NCI-H748 treated with DMSO at 0.1 percent for 48 hours (cell line): ENCODE results near the gene FILIP1L.
"Not testable (repeated sequence)": the region's sequence is repeated elsewhere in the genome, so short reads cannot be mapped to it uniquely, and the experiment has no call there.

Experiments used
- DNase-seq: peaks from one replicate; lab custom pipeline; 2025; lab: John Stamatoyannopoulos, UW

The FILIP1L gene

DNA sequence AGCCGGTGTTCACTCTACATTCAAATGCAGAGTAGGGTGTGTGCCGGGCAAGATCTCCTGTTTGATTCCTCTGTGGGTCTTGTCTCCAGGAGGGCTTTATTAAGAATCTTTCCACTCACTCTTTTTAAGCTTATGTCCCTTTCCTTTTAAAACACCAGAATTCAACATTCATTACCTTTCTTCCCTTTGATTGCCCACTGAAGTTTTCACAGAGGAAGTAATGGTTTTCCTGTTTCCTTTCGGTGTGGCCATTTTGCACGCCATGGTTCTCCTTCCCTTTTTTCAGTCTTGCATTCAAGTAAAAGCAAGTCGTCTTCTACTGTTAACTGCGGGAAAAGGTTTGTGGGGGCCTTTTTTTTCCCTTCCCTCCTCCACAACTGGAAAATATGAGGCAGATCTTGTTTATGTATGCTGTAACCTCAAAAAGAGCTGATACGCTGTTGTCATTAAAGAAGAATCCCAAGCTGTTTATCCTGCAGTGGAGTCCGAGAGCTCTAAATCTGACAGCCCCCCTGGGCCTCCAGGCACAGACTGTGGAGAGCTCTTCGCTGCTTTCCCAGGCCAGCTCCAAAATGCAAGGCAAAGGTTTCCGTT lies 40.5 kb downstream of the FILIP1L start:
- no peak for DNase-seq

DNA sequence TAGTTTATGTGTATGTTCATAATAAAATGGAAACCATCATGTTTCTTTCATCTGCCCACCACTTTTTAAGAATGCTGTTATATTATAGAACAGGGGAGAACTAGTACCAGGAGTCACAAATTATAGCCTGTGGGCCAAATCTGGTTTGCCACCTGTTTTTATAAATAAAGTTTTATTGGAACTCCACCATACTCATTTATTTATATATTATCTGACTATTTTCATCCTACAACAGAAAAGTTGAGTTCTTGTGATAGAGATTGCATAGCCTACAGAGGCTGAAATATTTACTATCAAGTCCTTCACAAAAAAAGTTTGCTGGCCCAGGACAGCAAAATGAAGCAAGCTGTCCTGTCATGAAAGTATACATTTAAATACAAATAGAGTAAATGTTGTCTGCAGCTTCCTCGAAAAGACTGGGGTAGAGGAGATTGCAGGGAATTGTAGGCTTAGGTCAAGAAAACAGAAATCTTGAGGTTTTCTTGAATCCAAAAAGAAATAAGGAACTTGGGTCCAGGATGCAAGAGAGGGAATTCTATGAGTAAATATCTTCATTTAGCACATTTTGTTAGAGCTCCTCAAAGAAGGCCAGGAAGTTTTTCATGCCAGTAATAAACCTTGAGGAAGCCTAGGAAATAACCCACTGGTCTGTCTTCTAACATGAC lies 41.1 kb downstream of the FILIP1L start:
- DNase-seq = no peak

DNA sequence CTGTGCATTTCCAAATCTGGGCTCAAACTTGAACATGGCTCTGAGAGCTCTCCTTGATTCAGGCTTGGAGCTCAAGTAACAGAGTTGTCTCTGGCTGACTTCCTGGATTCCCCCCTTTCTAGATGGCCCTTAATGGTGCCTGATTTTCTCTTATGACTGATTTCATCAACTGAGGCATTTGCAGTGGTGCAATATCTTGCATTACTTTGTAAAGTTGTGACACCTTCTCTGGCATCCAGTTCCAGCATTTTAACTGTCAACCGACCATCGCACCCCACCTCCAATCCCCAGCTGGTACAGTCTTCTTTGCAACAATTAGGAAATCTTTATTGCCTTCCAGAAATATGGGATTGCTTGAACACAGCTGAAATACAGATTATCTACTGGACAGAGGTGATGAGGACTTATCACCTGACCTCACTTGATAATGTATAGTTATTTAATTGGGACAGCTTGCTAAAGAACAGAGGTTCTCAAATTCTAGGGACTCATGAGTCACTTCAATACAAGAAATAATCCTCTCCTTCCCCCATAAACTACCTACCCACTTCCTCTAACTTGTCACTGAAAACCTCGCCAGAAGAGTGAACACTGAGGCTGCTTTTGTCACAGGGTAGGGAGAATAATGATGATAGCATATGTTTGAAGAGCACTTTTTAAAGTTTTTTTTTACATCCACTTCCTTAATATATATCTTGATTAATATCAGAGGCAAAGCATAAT lies 41.8 kb downstream of the FILIP1L start:
- DNase-seq = no peak

DNA sequence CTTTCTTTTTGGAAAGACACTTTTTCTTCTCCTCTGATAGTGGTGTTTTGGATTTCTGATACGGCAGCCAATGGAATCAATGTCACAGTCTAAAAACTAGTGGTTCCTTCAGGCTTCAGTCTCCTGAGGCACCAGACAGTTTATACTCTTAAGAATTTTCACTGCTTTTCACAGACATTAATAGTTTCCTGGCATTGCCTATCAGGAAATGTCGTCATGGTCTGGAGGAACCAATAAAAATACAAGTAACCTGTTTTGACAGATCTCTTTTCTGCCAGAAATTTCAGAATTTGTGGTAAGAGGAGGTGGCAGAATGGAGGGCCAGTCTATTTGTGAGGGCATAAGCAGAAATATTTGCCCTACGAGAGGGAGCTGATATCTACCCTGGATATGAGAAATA lies 44.8 kb downstream of the FILIP1L start:
- DNase-seq = no peak

DNA sequence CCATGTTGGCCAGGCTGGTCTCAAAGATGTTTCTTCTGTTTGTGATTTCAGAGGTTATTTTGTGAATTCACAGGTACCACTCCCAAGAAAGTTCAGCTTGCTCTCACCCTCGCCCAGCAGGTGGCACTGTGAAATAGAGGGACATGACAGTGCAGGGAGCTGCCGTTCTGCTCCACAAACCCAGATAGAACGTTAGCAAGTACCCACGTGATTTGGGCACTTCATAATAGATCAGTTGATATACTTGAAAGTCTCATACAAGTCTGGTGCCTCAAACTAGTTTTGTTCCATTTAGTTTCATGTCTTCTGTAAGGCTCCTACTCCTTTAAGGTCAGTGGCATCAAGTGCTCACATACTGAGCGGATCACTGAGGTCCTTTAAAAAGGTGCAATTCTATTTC lies 45.5 kb downstream of the FILIP1L start:
- DNase-seq = peak; percentile 8

- DNase-seq = no peak
Observed at GRCh38 chr3:100067589-100067988, 46.7 kb downstream of the FILIP1L start.

DNA sequence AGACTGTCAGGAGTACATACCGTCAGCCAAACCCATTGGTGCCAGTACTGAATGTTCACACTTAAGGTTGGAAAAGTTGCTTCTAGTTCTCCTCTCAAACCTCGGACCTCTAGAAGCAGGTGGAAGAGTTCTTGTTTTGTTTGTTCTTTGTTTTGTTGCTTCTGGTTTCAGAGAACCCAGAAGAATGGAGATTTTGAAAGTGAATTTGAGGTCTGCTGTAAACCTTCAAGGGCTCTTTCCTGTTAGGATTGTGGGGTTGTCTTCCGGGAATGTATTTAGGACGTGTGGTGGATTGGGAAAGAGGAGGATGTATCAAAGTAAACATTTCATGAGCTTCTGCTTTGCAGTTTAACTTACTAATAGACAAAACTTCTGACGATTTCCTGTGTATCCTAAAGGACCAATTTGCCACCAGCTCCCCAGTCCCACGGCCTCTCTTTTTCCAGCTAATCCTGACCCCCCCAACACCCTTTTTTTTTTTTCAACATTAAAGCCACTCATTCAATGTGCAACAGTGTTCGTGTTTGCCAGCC lies 50.3 kb downstream of the FILIP1L start:
- no peak for DNase-seq

- DNase-seq = no peak
Observed at GRCh38 chr3:100062665-100063064, 51.6 kb downstream of the FILIP1L start.

- no peak for DNase-seq
Observed at GRCh38 chr3:100060685-100061484, 53.4 kb downstream of the FILIP1L start.

- DNase-seq = no peak
Observed at GRCh38 chr3:100059472-100059871, 54.8 kb downstream of the FILIP1L start.

- DNase-seq = no peak
Observed at GRCh38 chr3:100057716-100058575, 56.4 kb downstream of the FILIP1L start.

DNA sequence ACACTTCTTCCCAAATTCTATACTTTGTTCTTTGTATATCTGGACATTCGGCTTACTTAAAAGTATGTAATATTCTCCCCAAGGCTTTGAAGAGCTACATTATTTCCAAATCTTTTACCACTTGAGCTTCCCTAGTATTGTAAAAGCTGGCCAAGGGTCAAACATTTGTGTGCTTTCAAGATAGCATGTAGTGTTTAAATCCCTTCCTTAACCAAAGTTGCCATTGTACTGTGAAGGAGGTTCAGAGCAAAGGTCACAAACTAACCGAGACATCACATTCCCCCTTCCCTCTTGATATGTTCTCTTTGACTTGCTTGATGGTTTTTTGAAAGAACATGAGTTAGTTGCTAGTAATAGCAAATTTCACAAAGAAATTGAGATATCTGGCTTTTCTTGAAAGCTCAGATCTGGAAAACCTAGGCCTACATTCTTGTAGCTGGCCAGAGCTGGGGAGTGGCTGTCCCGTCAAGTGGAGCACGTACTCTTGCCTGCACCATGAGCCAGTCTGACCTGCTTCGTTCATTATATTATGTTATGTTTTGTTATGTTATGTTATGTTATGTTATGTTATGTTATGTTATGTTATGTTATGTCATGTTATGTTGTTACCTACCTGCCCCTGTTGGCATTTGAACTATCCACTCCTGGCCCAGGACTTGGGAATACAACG lies 60.2 kb downstream of the FILIP1L start:
- no peak for DNase-seq

DNA sequence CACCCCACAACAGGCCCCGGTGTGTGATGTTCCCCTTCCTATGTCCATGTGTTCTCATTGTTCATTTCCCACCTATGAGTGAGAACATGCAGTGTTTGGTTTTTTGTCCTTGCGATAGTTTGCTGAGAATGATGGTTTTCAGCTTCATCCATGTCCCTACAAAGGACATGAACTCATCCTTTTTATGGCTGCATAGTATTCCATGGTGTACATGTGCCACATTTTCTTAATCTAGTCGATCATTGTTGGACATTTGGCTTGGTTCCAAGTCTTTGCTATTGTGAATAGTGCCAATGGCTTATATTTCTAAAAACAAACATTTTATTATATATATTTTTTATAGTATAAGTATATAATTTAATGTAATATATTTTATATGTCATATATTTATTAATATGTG lies 62.8 kb downstream of the FILIP1L start:
- not testable (repeated sequence) for DNase-seq

- DNase-seq = no peak
Observed at GRCh38 chr3:100048248-100048647, 66.1 kb downstream of the FILIP1L start.

GRCh38 chr3:100047455-100048141 lies 66.7 kb downstream of the FILIP1L start:
- DNase-seq = no peak

GRCh38 chr3:100046986-100047385 lies 67.3 kb downstream of the FILIP1L start:
- DNase-seq = no peak

DNA sequence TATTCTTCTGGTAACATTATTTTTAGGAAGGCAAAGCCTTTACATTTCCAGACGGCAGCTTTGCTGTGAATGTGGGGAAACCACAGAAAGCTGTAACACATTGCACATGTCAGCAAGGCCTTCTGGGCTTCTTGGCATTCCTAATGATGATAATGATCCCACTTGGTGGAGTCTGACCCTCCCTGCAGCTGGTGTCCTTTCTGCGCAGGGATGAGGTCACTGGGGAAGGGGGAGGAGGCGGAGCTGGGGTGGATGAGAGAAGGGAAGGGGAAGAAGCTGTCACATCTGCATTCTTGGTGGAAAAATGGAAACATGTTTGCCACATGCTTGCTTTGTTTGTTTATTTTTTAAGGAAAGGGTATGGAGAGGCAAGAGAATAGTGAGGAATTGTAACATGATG lies 68.6 kb downstream of the FILIP1L start:
- DNase-seq = no peak

DNA sequence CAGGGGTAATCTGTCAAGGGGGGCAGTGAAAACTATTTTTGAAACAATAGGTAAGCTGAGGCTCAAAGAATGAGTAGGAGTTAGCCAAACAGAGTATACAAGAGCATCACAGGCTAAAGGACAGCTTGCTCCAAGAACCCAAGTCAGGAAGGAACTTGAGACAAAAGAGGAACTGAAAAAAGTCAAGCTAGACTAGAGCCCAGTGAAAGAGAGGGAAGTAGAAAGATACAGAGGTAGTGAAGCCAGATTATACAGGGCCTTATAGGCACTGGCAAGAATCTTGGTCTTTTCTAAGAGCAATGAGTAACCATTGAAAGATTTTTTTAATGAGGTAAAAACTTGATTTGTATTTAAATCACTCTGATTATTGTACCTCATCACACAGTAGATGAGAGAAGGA lies 69.9 kb downstream of the FILIP1L start:
- no peak for DNase-seq

DNA sequence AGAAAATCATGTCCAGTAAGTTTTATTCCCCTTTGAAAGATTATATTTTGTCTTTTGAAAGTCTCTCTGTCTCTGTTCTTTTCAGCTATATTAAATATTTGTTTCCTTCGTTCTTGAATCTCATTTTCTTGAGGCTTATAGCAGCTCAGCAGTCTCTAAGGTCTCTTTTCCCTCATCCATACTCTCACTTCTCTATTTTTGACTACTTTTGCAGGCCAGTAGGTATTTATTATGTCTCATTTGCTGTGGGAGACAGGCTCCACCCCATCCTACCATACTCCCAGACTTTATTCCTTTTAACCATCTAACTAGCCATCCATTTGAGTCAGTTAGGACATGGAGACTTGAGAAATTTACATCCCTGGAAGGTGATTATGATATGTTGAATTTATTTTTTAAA lies 71.0 kb downstream of the FILIP1L start:
- DNase-seq = no peak
